Dedifferentiated amniotic fluid mesenchymal stem cell (primary cell): Measurements from ENCODE around the gene MNAT1.
"Not testable (repeated sequence)": the region's sequence is repeated elsewhere in the genome, so short reads cannot be mapped to it uniquely, and the experiment has no call there.

Experiments
- DNase-seq: peaks from one replicate; pipeline ENCODE4 v3.0.0-alpha.2; 2016; ENCODE audit errors: extremely low spot score

The MNAT1 gene

DNA sequence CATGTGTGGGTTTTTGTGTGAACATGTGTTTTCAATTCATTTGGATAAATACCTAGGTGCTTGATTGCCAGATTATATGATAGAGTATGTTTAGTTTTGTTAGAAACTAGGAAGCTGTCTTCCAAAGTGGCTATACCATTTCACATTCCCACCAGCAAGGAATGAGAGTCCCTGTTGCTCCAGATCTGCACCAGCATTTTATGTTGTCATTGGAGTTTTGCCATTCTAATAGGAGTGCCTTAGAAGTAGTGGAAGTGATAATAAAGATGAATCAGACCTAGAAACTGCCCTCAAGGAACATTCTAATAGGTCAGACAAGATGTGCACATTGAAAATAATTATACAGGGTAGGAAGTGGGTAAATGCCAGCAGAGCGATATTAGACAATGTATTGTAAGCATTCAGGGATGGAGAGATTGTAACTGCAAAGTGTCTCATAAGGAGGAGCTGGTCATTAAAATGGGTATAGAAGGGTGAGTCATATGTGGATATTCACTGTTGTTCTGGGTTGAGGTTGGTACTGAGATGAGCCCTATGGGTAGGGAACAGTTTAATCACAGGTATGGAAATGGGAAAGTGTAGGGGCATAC lies 71.4 kb downstream of the MNAT1 start:
- no peak for DNase-seq

DNA sequence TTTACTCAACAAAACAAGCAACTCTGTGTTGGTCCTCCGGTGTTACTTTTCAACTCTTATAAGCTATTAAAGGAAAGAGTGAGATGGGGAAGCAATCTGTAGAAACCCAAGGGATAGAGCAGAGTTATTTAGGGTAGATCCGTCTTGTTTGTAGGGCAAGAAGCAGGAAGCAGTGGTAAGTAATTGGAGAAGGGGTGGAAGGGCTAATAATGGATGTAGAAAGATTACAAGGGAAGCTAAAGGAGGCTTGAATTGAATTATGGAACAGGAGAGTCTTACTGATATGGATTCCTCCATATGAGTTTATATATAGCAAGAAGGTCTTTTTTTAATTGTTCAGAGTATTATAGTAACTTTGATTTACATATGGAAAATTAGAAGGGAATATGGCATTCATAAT lies 72.7 kb downstream of the MNAT1 start:
- DNase-seq, result no peak

DNA sequence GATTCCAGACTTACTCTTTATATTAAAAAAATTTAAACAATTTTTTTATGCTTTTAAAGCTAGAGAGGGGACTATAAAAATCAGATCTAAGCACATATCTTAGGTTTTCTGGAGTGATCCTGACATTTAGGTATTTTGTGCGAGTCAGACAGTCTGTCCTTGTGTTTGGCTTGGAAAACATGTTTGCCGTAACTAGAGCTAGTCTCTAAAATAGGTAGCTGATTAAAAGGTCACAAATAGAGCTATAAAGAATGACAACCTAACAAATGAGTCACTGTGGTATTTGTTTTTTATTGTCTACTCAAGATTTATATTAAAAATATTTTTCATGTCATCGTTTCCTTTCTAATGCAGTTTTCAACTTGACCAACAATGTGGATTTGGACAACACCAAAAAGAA lies 73.4 kb downstream of the MNAT1 start:
- no peak for DNase-seq

DNA sequence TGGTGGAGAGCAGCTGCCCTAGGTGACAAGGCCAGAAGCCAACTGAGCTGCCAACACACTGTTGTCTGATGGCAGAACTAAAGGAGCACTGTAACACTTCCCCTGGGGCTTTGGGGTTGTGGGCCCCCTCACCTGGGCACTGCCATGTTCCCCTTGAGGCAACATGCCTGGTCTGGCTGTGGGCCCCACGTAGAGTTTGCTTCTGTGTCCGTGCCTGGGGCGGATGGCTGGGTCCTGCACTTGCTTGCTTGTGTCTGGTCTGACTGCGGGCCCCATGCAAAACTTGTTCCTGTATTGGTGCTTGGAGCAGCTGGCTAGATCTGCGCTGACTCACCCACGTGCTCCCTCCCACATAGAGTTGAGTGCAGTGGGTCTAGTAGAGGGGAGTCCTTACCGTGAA lies 78.4 kb downstream of the MNAT1 start:
- DNase-seq, result no peak

DNA sequence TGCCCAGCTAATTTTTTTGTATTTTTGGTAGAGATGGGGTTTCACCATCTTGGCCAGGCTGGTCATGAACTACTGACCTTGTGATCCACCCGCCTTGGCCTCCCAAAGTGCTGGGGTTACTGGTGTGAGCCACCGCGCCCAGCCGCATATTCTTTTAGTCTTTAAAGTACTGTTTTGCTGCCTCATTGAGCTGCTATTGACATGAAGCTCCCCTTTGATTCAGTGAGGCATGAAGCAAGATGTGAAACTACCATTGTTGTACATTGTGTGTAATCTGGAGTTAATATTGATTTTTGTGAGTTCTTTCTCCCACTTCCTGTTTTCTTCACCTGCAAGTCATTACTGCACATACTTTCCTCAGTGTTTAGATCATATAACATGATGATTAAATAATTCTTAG lies 80.8 kb downstream of the MNAT1 start:
- DNase-seq, result no peak

DNA sequence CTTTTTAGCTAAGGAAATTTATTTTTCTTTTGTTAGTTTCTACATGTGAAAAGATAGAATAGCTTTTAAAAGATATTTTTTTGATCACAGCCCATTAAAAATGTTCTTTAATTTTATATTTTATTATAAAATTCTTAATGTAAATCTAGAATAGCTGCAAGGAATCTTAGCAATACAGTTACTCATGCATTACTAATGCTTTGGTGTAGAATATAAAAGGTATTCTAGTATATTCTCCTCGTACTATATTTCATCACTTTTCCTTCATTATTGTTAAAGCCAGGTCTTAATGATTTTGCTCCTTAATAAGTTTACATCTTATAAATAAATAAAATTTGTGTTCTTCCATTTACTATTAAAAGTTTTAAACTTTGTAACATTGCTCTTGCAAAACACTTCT lies 82.6 kb downstream of the MNAT1 start:
- DNase-seq, result no peak

DNA sequence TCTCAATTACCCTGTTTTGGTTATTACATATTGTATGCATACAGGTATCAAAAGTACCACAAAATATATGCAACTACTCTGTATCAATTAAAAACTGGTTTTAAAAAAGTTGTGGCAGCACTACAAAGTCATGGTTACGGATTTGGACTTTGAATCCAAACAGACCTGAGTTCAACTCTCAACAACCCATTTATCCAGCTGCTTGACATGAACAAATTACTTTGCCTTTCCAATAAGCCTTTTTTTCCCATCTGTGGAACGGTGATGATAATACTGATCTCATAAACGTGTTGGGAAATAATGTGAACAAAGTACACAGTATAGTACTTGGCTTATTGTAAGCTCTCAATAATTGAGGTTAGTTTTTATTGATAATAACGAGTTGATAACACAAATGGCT lies 85.0 kb downstream of the MNAT1 start:
- no peak for DNase-seq

DNA sequence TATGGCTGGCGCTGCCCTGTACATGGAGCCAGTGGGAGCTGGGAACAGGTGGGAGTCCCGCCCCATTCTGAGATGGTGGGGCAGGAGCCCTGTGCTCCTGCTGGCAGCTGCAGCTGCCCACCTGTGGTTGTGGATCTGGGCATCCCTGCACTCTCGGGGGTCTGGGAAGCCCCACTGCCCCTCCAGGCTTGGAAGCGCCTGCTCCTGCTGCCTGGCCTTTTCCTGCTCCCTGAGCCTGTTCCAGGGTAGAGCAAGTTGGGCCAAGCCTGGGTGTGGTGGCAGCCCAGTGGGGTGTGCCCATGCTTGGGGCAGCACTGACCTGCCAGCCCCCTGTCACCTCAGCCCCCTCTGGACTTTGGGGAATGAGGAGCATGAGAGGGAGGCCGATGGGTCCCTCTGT lies 104.0 kb downstream of the MNAT1 start:
- no peak for DNase-seq

DNA sequence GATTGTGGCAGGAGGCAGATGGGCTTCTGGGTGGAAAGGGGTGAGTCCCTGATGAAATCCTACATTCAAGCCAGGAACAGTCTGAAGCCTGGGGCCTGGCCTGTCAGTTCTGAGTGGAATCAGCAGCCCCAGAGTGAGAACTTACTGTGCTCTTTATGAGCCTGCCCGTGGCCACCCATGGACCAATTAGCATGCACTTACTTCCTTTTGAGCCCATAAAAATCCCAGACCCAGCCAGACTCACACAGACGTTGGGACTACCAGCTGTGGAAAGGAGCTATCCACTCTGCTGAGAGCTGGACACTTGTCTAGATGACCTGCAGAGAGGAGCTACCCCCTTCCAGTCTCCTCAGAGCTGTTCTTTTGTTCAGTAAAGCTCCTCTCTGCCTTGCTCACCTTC lies 104.5 kb downstream of the MNAT1 start:
- DNase-seq, result no peak

DNA sequence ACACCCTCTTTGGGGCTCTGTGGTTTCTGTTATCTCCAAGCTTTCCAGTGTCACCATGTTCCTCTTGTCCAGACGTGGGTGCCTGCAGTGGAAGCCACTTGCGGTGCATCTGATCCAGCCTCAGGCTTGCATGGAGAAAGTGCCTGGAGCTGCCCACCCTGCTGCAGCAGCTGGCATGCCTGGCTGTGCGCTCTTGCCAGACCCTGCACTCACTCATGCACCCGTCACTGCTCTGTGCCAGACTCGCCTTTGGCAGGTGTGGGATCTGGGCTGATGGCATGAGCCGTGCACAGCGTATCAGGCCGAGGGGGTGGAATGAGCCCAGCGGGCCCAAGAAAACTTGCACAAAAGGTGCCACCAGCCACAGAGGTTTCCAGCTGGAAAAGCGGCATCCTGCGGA lies 105.1 kb downstream of the MNAT1 start:
- DNase-seq, result no peak

DNA sequence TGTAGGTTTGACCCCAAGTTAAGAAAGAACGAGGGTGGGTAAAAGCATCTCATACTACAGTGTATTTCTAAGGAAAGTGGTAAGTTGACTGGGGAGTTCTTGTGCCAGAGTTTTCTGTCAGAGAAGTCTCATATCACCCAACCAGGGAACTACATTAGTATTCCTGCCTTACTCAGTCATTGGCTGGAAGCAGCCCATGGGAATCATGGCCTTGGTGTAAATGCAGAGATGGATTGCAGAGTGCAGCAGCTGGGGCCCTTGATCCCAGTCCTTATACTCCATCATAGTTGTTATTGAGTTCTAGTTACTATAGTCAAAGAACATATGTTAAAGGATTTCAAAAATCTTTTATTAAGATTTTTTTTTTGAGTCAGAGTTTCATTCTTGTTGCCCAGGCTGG lies 105.8 kb downstream of the MNAT1 start:
- no peak for DNase-seq

DNA sequence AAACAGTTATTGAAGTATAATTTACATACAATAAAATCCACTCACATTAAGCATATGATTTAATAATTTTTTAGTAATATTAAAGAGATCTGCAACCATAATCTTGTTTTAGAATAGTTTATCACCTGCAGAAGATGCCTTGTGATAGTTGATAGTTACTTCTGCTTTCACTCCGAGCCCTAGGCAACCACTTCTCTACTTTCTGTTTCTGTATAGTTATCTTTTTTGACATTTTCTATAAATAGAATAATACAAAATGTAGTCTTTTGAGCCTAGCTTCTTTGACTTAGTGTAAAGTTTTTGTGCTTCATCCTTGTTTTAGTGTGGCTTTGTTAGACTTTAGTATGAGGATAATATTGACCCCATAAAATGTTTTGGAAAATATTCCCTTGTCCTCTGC lies 111.0 kb downstream of the MNAT1 start:
- DNase-seq, result no peak

DNA sequence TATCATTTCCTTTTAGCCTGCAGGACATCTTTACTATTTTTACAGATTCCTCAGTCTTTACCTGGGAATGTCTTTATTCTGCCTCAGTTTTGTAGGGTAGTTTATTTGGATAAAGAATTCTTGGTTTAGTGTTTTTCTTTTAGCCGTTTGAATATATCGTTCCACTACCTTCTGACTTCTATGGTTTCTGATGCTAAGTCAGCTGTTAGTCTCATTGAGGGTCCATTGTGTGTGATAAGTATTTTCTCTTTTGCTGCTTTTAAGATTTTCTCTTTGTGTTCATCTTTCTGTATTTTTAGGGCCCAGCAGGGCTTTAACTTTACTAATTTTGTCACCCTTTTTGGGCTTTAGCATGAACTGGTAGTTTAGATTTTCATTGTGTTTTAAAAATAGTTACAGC lies 113.5 kb downstream of the MNAT1 start:
- DNase-seq, result no peak

DNA sequence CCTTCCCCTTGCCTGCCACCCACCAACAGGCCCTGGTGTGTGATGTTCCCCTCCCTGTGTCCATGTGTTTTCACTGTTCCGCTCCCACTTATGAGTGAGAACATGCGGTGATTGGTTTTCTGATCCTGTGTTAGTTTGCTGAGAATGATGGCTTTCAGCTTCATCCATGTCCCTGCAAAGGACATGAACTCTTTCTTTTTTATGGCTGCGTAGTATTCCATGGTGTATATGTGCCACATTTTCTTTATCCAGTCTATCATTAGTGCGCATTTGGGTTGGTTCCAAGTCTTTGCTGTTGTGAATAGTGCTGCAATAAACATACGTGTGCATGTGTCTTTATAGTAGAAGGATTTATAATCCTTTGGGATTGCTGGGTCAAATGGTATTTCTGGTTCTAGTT lies 117.1 kb downstream of the MNAT1 start:
- not testable (repeated sequence) for DNase-seq

DNA sequence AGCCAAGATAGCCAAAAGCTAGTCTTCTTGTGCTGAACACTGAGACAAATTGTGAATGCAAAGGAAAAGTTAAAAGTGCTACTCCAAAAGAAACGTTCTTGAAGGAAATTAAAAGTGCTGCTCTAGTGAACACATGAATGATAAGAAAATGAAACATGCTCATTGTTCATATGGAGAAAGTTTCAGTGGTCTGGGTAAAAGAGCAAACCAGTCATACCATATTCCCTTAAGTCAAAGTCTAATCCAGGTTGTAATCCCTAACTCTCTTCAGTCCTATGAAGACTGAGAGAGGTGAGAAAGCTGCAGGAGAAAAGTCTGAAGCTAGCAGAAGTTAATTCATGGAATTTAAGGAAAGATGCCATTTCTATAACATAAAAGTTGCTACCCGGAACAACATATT lies 121.5 kb downstream of the MNAT1 start:
- DNase-seq, result no peak

DNA sequence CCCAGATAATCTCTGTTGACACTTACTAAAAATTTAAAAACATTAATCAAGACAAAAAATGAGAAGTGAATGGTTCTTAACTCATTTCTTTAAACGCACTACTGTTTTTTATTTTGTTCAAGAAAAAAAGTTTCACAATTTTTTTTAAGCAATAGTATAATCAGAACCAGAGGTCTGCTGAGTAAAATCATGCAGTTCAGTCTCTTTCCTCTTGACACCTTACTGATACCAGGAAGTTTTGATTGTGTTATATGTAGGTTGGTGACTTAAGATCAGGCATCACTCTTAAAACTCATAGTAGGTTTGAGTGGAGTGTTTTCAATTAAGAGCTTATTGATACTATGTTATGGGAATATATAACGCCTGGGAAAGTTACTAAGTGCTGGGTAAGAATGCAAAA lies 125.0 kb downstream of the MNAT1 start:
- DNase-seq, result no peak

DNA sequence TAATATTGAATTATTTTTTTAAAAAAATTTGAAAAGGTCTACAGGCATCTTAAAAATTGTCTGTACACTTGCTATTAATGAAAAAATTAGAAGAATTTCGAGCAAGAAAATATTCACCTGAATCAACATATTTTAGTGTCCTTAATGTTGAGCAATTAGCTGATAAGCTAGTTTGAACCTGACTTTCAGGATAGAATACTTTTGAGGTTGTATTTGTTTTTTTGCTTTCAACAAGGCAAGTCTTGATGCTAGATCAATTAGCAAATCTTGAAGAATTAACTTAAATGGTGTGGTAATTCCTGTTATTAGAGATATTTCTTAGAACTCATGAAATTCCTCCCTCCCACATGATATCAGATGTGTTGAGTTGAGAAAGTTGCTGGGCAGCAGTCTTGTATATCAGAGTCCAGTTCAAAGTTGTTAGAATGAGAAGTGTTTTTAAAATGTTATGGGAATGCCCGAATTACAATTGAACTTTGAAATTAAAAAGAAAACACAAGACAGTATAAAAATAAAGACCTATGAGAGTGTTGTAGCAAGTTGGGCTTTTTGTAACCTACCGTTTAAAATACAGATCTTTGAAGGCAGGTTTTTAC lies 127.1 kb downstream of the MNAT1 start:
- no peak for DNase-seq

DNA sequence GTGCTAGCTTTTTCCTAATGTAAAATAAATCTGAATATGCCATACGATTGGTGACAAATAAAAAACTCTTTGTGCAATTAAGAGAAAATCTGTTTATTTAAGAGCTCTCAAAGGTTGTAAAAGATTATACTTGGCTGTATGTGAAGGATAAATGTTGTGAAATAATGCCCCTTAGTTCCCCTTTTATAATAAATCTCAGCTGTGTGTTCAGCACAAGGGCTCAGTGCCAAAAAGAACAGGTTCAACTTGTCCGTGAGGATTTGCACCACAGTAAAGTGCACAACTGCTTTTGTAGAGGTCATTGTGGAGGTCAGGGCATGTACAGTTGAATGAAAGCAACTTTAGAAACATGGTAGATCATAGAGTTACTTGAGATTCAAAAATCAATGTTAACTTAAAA lies 127.7 kb downstream of the MNAT1 start:
- DNase-seq, result no peak

DNA sequence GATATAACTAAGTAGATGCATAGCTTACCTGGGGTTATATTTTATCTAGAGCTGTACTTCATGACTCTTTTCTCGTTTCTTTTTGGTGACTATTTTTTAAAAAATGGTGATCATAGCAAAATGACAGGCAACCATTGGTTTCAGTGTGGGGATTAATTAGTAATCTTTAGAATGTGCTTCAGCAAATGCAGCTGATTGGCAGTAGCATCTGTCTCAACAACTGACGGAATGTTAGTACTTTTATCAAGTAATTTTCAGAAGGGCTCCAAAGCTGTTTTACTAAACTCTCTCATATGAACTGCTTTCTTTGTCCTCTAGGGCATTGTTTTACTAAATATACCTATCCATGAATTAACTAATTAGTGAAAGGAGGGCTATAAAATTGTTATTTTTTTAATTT lies 128.7 kb downstream of the MNAT1 start:
- no peak for DNase-seq

DNA sequence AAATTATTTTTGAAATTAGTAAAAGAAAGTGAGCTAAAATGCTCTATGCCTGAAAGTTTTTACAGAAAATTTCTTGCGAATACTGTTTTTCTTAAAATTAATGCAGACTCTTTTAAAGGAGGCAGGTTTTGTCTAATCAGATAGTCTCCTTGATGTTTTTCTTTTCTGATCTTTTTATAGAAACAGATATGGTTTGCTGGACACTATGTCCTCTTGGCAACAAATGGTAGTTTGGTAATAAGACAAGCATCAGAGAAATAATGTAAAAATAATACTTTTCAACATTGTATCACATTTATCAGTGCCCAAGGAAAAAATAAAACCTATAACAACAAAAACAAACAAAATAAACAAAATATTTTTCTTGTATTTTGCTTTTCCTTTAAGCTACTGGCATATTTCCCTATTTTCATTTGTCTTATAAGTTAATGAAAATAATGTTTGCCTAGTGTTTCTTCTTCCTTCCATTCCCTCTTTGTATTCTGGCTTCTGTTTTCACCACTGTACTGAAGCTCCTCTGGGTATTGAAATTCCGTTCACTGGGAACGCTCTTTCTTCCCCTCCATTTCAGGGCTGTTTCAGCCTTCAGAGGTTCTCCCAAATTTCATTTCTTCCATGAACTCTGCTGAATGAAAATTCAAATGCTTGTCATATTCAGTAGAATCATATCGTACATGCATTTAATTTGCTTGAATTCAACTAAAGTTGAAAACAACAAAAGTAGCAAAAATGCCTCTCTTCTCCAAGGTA lies 131.0 kb downstream of the MNAT1 start:
- DNase-seq, result no peak

DNA sequence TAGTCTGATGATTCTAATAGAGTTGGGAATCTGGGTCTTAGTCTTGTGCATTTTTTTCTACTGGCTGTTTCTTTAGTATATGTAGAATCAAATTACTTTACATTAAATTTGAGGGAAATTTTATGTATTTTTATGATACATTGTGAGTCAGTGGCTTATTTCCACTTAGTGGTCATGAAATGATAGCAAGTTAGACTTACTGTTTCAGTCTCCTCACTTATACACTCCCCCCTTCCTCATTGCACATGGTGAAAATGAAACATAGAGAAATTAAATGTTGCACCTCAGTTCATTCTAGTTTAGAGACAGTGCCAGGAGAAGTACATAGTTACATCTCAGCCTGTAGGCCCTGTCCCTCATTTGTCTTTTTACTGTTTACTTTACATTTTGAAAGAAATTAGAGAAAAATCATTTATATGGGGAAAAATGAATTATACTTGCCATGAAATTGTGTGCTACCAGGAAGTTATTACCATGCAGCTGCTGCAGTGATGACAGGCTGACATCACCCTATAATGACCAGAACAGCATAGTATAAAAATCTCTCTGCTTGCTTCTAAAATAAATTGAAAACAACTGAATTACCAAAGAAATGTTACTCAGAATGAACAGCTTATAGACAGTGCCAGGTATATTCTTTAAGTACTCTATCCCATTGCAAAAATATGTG lies 133.1 kb downstream of the MNAT1 start:
- no peak for DNase-seq

DNA sequence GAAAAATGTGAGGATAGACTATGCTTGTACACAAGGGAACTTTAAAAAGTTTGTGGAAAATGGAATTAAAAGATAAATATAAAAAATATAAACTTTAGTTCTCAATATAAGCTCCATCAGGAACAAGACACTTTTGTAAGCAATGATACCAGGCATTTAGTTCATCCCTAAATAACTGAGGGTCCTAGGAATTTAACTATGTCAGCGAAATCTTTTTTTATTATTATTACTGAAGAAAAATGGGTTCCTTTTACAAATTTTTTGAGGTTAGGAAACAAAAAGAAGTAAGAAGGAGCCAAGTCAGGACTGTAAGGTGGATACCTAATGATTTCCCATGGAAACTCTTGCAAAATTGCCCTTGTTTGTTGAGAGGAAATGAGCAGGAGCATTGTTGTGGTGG lies 143.6 kb downstream of the MNAT1 start:
- DNase-seq, result no peak

DNA sequence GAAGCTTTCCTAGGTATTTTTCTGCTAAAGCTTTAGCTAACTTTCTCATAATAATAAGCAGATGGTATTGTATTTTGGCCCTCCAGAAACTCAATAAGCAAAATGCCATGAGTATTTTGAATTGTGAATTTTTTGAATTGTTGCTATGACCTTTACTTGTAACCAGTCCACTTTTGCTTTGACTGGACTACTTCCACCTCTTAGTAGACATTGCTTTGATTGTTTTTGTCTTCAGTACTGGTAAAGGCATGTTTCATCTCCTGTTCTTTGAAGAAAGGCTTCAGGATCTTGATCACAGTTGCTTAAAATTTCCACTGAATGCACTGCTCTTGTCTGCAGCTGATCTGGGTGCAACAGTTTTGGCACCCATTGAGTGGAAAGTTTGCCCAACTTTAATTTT lies 144.0 kb downstream of the MNAT1 start:
- peak; percentile 26 for DNase-seq
